Suprapubic skin (tissue), 4 donors: ENCODE data around the gene GNPDA2. TPM values are rescaled to one million over a fixed set of nuclear protein-coding genes. Genes with fewer than 3 reads are reported as not detected.

ENCODE experiments used
- DNase-seq, 2 donors: peaks; one replicate each; pipeline ENCODE4 v3.0.0-alpha.2; 2019; ENCODE audit warnings: low spot score in 2 of 2
- H3K27ac ChIP-seq: fragments of 200-600 bp; sonication (generic); one replicate; pipeline ENCODE4 v1.5.1; 2019
- H3K27me3 ChIP-seq: fragments of 200-600 bp; sonication (generic); one replicate; pipeline ENCODE4 v1.5.1; 2019
- H3K36me3 ChIP-seq: fragments of 200-600 bp; sonication (generic); one replicate; pipeline ENCODE4 v1.5.1; 2019
- H3K4me1 ChIP-seq: fragments of 200-600 bp; sonication (generic); one replicate; pipeline ENCODE4 v1.5.1; 2019
- H3K4me3 ChIP-seq: fragments of 200-600 bp; sonication (generic); one replicate; pipeline ENCODE4 v1.5.1; 2019; ENCODE audit warnings: mild to moderate bottlenecking
- H3K9me3 ChIP-seq: fragments of 200-600 bp; sonication (generic); one replicate; pipeline ENCODE4 v1.5.1; 2019
- CTCF ChIP-seq, 2 donors: fragments of 200-600 bp in 1 of 2; fragments of 450-650 bp in 1 of 2; sonication (generic) in 1 of 2; IDR thresholded peaks; one replicate each; pipeline ENCODE4 v1.5.1; 2016 to 2019; ENCODE audit warnings: antibody characterized with exemption in 2 of 2, mild to moderate bottlenecking in 1 of 2, moderate library complexity in 1 of 2
- EP300 ChIP-seq: sonication (generic); formaldehyde crosslinking; IDR thresholded peaks from one replicate; pipeline ENCODE4 v1.6.1; 2017; ENCODE audit warnings: antibody characterized with exemption
- POLR2A ChIP-seq, 2 donors: fragments of 450-650 bp; IDR thresholded peaks; one replicate each; pipeline ENCODE4 v1.6.1; 2017; ENCODE audit warnings: antibody characterized with exemption in 2 of 2, mild to moderate bottlenecking in 2 of 2, moderate library complexity in 2 of 2
- POLR2AphosphoS5 ChIP-seq, 3 donors: sonication (generic); formaldehyde crosslinking; IDR thresholded peaks; one replicate each; pipeline ENCODE4 v1.6.1; 2017; ENCODE audit warnings: antibody characterized with exemption in 3 of 3
- WGBS: methylation state at CpG from one replicate; pipeline ENCODE4 v1.1.5; 2018; 5-methylcytosine and 5-hydroxymethylcytosine counted together
- total RNA-seq, 4 donors: library from RNA; depleted of rRNA; stranded (reverse); fragments of >200 nt; gene quantifications; one replicate each; pipeline ENCODE4 v1.1.0, GENCODE V29; 2016

The GNPDA2 gene
- total RNA-seq, 4 donors from 2014 or later: 6.8 to 15.3 (median 13.0) TPM

GRCh38 chr4:44700427-44700826 lies 25.9 kb downstream of the GNPDA2 start:
- Histone ChIP-seq H3K36me3 (peaks cover 79% of the 10 kb centered on the region), H3K4me1 (no peaks in the 10 kb centered on the region)

GRCh38 chr4:44684648-44685047 lies 41.7 kb downstream of the GNPDA2 start:
- Histone ChIP-seq H3K4me1 (peaks cover 12% of the 10 kb centered on the region), H3K4me3 (no peak overlapping the region), H3K27me3 (no peaks in the 10 kb centered on the region), H3K27ac (no peak overlapping the region), H3K9me3 (no peaks in the 10 kb centered on the region), H3K36me3 (peaks cover 56% of the 10 kb centered on the region)
- WGBS: 81% methylated on average over 1 of the region's 1 CpG
- no peak for DNase-seq
- no peak for TF ChIP-seq CTCF (IDR thresholded peaks at IDR 0.05)

More at GRCh38 chr4:44700427-44700826, 25.9 kb downstream of the GNPDA2 start:
- WGBS: 100% methylated on average over 1 of the region's 1 CpG
- Histone ChIP-seq H3K4me3 (no peak overlapping the region), H3K27ac (no peak overlapping the region), H3K27me3 (no peaks in the 10 kb centered on the region), H3K9me3 (no peaks in the 10 kb centered on the region)
- no peak for DNase-seq
- TF ChIP-seq POLR2AphosphoS5 (IDR thresholded peaks at IDR 0.05) (no peak), POLR2A (IDR thresholded peaks at IDR 0.05) (no peak), EP300 (no peak)

- 1% methylated on average over 3 of the region's 3 CpGs for WGBS
- no peak for TF ChIP-seq EP300
- no peak for TF ChIP-seq POLR2AphosphoS5 (IDR thresholded peaks at IDR 0.05)
- TF ChIP-seq POLR2A (IDR thresholded peaks at IDR 0.05): no peak
- TF ChIP-seq CTCF (IDR thresholded peaks at IDR 0.05): no peak
- Histone ChIP-seq H3K27me3 (no peaks in the 10 kb centered on the region), H3K27ac (peak overlapping the region; percentile 90), H3K9me3 (no peaks in the 10 kb centered on the region), H3K4me3 (peak overlapping the region; percentile 81), H3K4me1 (peaks cover 28% of the 10 kb centered on the region), H3K36me3 (peaks cover 17% of the 10 kb centered on the region)
- DNase-seq: no peak
These were observed 47.3 kb downstream of the GNPDA2 start for GRCh38 chr4:44679060-44679459.

- Histone ChIP-seq H3K27me3 (no peaks in the 10 kb centered on the region), H3K4me3 (peak within 1 kb of the TSS; percentile 81), H3K9me3 (no peaks in the 10 kb centered on the region), H3K4me1 (peaks cover 28% of the 10 kb centered on the region), H3K36me3 (peaks cover 10% of the 10 kb centered on the region), H3K27ac (peak within 1 kb of the TSS; percentile 90)
- TF ChIP-seq POLR2AphosphoS5 (IDR thresholded peaks at IDR 0.05) (peak; percentile 40 to 49 (median 45)), EP300 (no peak), POLR2A (IDR thresholded peaks at IDR 0.05) (peak in 1 of 2 donors; percentile 44)
- WGBS: 1% methylated on average over 39 of the region's 57 CpGs
- peak; percentile 90 to 93 for DNase-seq
These were observed 48.0 kb downstream of the GNPDA2 start, which contains the start of gene GUF1 for GRCh38 chr4:44678094-44679041. Gene GUF1 (plus strand): TSS chr4:44678420. CDS start chr4:44678623, 203 bp downstream.

GRCh38 chr4:44675366-44675765 lies 51.0 kb downstream of the GNPDA2 start:
- 72% methylated on average over 5 of the region's 5 CpGs for WGBS
- Histone ChIP-seq H3K27ac (no peak overlapping the region), H3K9me3 (no peaks in the 10 kb centered on the region), H3K4me3 (no peak overlapping the region), H3K4me1 (peaks cover 23% of the 10 kb centered on the region), H3K36me3 (no peaks in the 10 kb centered on the region), H3K27me3 (no peaks in the 10 kb centered on the region)
- TF ChIP-seq POLR2A (IDR thresholded peaks at IDR 0.05): no peak
- TF ChIP-seq CTCF (IDR thresholded peaks at IDR 0.05): no peak
- no peak for TF ChIP-seq EP300
- no peak for TF ChIP-seq POLR2AphosphoS5 (IDR thresholded peaks at IDR 0.05)
- no peak for DNase-seq

- Histone ChIP-seq H3K4me1 (peaks cover 14% of the 10 kb centered on the region), H3K36me3 (no peaks in the 10 kb centered on the region), H3K4me3 (no peak overlapping the region), H3K27me3 (no peaks in the 10 kb centered on the region), H3K27ac (no peak overlapping the region), H3K9me3 (no peaks in the 10 kb centered on the region)
- TF ChIP-seq EP300: no peak
- TF ChIP-seq POLR2AphosphoS5 (IDR thresholded peaks at IDR 0.05): no peak
- TF ChIP-seq POLR2A (IDR thresholded peaks at IDR 0.05): no peak
- TF ChIP-seq CTCF (IDR thresholded peaks at IDR 0.05): no peak
- DNase-seq: no peak
- 86% methylated on average over 1 of the region's 1 CpG for WGBS
These were observed 51.9 kb downstream of the GNPDA2 start for GRCh38 chr4:44674471-44674870.
